ENCODE results near the gene CDK5. TPM values are rescaled to one million over a fixed set of nuclear protein-coding genes. Genes with fewer than 3 reads are reported as not detected.

CDK5 gene
- total and polyA plus RNA-seq, 12 donors = 15.4 to 29.8 (median 19.7) TPM

DNA sequence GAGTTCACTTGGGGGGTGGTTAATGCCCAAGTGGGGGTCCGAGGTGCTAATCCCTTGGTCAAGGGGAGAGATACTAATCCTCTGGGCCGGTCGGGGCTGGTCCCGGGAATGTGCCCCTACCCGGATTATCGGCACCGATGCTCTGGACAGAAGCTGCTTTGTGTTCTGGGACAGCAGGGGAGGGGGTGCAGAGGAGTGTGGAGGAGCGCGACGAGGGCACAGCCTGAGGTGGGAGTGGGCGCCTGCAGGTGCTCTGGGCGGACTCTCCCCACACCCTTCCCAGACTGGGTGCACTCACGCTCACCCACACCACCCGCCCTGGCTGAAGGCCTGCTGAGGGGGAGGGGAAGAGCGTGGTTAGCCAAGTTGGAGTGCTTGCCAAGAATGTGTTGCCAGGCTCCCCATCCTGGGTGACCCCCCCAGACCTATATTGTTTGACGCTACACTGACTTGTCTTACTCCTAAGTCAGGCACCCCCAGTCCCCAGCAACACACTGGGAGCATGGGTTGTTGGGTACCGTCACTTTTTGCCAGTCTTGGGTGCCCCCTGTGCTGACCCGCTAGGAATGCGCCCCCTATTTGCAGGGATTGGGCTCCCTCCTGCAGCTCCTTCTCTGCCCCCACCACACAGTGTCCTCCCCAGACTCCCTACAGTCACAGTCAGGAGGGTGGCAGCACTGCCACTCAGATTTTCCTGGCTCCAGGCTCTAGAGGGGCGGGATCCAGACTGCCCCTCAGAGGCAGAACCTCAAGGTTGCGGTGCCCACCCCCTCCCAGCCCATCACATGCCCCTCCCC, 2.9 kb upstream of the CDK5 start:
- Histone ChIP-seq H3K4me1 (replicated peaks in 1 of 2) (peaks cover 40 to 57% of the 10 kb centered on the region in 2 donors), H3K4me3 (peak overlapping the region in 3 of 4 donors; percentile 49 to 98 (median 95)), H3K9me3 (replicated peaks in 1 of 3) (no peaks in the 10 kb centered on the region), H3K27ac (peak overlapping the region in 3 of 5 donors; percentile 92 to 96 (median 96)), H3K27me3 (no peaks in the 10 kb centered on the region), H3K36me3 (replicated peaks in 1 of 2) (peaks cover 0 to 17% of the 10 kb centered on the region in 2 donors)
- WGBS, 4 donors = 11 to 14% (median 13%) methylated on average over 13 to 21 of the region's 21 CpGs
- DNase-seq = peak in 5 of 7 donors; percentile 50 to 86 (median 54)
- TF ChIP-seq CTCF (IDR thresholded peaks at IDR 0.05) = no peak
- no peak for TF ChIP-seq POLR2A (IDR thresholded peaks at IDR 0.05)
- intact Hi-C loops (cut with DNase I) = no loop called here

DNA sequence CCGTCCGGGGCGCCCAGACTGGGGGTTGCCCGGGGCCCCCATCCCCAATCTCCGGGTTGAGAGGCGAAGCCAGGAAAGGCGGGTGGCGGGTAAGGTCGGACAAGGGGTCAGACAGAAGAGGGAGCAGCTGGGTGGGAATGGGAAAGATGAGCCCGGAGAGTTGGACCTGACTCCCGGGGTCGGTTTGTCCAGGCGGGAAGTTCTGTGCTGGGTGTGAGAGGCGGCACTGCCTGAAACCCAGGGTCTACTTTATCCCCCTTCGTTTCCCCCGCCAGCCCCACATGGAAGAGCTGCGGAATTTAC, 2.4 kb upstream of the CDK5 start:
- no peaks in the 10 kb centered on the region for H3K27me3 ChIP-seq
- WGBS, 4 donors = 2 to 4% (median 3%) methylated on average over 5 to 17 of the region's 17 CpGs
- peaks cover 40 to 57% of the 10 kb centered on the region in 2 donors for H3K4me1 ChIP-seq (replicated peaks in 1 of 2)
- DNase-seq = peak in 1 of 7 donors; percentile 59
- H3K27ac ChIP-seq = peak overlapping the region in 4 of 5 donors; percentile 92 to 96 (median 95)
- peak overlapping the region; percentile 40 to 98 (median 72) for H3K4me3 ChIP-seq
- TF ChIP-seq CTCF (IDR thresholded peaks at IDR 0.05) (no peak), POLR2A (IDR thresholded peaks at IDR 0.05) (no peak)
- intact Hi-C loops (cut with DNase I) = no loop called here
- H3K36me3 ChIP-seq (replicated peaks in 1 of 2) = peaks cover 0 to 12% of the 10 kb centered on the region in 2 donors
- no peaks in the 10 kb centered on the region for H3K9me3 ChIP-seq (replicated peaks in 1 of 3)

DNA sequence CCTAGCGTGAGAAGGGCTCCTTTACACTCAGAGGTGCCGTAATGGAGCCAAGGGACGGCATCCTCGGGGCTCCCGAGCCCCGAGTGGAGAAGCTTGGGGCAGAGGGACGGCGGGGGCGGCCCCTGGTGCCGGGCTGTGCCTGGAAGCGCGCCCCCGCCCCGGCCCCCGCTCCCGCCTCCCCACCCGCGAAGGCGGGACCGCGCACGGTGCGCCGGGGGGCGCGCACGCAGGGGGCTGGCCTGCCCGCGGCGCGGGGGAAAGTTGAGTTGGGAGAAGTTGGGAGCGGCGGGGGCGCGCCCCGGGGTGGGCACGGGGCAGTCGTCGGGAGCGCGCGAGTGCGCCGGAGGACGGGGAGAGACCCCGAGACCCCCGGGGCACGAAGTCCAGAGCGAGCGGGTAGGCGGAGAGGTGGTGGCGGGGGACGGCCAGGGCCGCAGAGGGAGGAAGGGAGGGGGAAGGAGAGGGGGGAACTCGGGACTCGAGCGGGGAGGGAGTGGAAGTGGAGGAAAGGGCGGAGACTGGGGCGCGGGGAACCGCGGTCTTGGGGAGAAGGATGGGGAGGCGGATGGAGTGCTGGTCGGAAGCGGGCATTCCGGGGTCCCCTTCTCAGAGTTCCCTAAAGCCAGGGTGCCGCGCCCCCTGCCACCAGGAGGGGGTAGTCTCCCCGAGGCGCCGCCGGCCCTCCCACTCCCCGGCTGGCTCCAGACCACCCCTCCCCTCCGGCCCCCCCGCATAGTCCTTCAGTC, 1.8 kb upstream of the CDK5 start, which contains the start of gene SLC4A2:
SLC4A2 (plus strand) TSS at position 223 of the 746 bp plus-strand sequence. CDS start 2,399 bp downstream, outside the sequence.
- peaks cover 40 to 57% of the 10 kb centered on the region in 2 donors for H3K4me1 ChIP-seq (replicated peaks in 1 of 2)
- intact Hi-C loops (cut with DNase I) = no loop called here

More for the DNA sequence above, 1.8 kb upstream of the CDK5 start, which contains the start of gene SLC4A2:
- 1 to 2% (median 1%) methylated on average over 19 to 75 of the region's 75 CpGs for WGBS, 4 donors
- H3K36me3 ChIP-seq (replicated peaks in 1 of 2) = peaks cover 0 to 7% of the 10 kb centered on the region in 2 donors
- H3K4me3 ChIP-seq = peak within 1 kb of the TSS; percentile 40 to 98 (median 72)
- TF ChIP-seq CTCF (IDR thresholded peaks at IDR 0.05) = peak in 5 of 6 experiments; percentile 9 to 48 (median 39)
- TF ChIP-seq POLR2A (IDR thresholded peaks at IDR 0.05) = peak in 1 of 2 donors; percentile 34
- peak within 1 kb of the TSS; percentile 92 to 96 (median 96) for H3K27ac ChIP-seq
- H3K9me3 ChIP-seq (replicated peaks in 1 of 3) = no peaks in the 10 kb centered on the region
- no peaks in the 10 kb centered on the region for H3K27me3 ChIP-seq
- DNase-seq = peak; percentile 67 to 86 (median 73)

Measured in adrenal gland (tissue), 12 donors.